ENCODE data around the gene HOXB1.

Gene HOXB1

GRCh38 chr17:48553826-48554225, 23.0 kb upstream of the HOXB1 start:
- DNase-seq: no peak

GRCh38 chr17:48553190-48553547, 22.4 kb upstream of the HOXB1 start:
- DNase-seq: no peak

GRCh38 chr17:48552466-48553189, 21.8 kb upstream of the HOXB1 start:
- no peak for DNase-seq

- no peak for DNase-seq
Measured at GRCh38 chr17:48551596-48552465, 21.0 kb upstream of the HOXB1 start.

GRCh38 chr17:48551214-48551555, 20.4 kb upstream of the HOXB1 start:
- DNase-seq: no peak

- no peak for DNase-seq
Measured at GRCh38 chr17:48550502-48551213, 19.8 kb upstream of the HOXB1 start.

GRCh38 chr17:48549914-48550501, 19.2 kb upstream of the HOXB1 start:
- no peak for DNase-seq

GRCh38 chr17:48549281-48549630, 18.4 kb upstream of the HOXB1 start:
- DNase-seq: no peak

- DNase-seq: no peak
Measured at GRCh38 chr17:48548523-48549280, 17.9 kb upstream of the HOXB1 start.

- DNase-seq: peak; percentile 41
Measured at GRCh38 chr17:48547808-48548522, 17.2 kb upstream of the HOXB1 start.

GRCh38 chr17:48546924-48547807, 16.4 kb upstream of the HOXB1 start:
- no peak for DNase-seq

- DNase-seq: no peak
Measured at GRCh38 chr17:48546137-48546923, 15.5 kb upstream of the HOXB1 start.

- DNase-seq: no peak
Measured at GRCh38 chr17:48545539-48545938, 14.7 kb upstream of the HOXB1 start.

GRCh38 chr17:48545022-48545375, 14.2 kb upstream of the HOXB1 start, which contains the start of gene HOXB2:
TSS of gene HOXB2 (minus strand) at chr17:48545109. CDS start at chr17:48544911, 198 bp downstream.
- no peak for DNase-seq

- DNase-seq: peak; percentile 30
Measured at GRCh38 chr17:48544349-48545021, 13.7 kb upstream of the HOXB1 start.

- no peak for DNase-seq
Measured at GRCh38 chr17:48543854-48544348, 13.1 kb upstream of the HOXB1 start.

- DNase-seq: peak; percentile 56
Measured at GRCh38 chr17:48543107-48543853, 12.5 kb upstream of the HOXB1 start.

GRCh38 chr17:48542698-48543106, 11.9 kb upstream of the HOXB1 start:
- no peak for DNase-seq

Measured in stimulated activated CD4-positive, alpha-beta T cell treated with anti-CD3 and anti-CD28 coated beads, Interleukin-1b, Interleukin-23, amount 100 ng/mL, for 48 hours (primary cell).